ENCODE measurements around the gene DOHH.

DOHH gene, protein sequence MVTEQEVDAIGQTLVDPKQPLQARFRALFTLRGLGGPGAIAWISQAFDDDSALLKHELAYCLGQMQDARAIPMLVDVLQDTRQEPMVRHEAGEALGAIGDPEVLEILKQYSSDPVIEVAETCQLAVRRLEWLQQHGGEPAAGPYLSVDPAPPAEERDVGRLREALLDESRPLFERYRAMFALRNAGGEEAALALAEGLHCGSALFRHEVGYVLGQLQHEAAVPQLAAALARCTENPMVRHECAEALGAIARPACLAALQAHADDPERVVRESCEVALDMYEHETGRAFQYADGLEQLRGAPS

DNA sequence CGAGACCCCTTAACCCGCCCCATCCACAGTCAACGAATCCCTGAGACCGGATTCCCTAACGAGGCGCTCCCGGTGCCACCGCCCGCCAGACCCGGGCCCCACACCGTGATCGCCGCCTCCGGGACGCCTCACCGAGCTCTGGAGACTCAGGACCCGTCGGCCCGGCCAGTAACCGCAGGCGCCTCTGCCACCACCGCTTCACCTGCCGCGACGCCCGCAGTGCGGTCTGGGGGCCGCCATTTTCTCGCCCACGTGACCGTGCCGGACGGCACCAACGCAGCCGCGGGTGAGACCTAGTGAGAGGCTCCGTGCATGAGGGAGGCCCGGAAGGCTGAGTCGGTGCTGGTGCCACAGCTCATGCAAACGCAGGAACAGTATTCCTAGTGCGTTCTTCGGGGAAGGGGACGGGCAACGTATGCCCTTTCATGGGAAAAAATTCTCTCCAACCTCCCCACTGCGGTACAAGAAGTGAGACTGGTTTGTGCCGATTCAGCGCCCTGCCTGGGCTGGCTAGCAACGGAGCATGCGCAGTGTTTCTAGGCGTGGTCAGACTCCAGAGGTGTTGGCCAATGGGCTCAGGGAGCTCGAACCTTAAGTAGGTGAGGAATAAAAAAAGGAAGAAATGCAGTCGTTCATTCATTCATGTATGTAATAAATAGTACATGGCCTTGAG is at the start of gene DOHH:
Gene DOHH (minus strand): TSS at position 246 of the 673 bp plus-strand sequence. CDS start 3,860 bp downstream, outside the sequence.
- DNase-seq, result peak; percentile 77

DNA sequence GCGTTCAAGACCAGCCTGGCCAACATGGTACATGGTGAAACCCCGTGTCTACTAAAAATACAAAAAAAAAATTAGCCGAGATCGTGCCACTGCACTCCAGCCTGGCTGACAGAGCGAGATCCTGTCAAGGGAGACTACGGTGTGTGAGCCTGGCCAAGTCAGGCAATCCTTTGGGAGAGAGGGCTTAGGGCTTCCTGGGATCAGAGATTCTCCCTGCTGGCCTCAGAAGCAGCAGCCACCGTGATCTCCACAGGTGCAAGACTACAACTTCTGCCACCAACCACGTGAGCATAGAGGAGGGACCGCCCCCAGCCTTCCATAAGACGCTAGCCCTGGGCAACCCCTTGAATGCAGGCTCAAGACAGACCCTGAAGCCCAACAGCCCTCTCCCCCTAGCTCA is 49.3 kb upstream of the DOHH start:
- no peak for DNase-seq

DNA sequence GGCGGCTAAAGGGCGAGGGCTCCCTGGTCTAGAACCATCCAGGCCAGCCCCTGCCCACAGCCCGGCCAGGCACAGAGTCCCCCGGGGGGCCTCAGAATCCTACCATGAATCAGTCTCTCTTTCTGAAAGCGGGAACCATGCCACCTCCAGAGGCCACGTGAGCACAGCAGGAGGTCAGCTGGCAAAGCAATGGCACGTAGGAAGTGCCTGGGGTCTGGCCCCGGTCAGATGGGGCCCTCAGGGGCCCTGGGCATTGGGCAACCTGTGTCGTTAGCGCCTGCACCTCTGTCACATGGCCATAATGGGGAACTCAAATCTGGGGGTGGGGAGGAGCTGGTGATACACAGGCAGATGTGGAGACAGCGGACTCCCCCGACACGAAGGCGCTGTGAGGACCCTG is 48.1 kb upstream of the DOHH start:
- no peak for DNase-seq

DNA sequence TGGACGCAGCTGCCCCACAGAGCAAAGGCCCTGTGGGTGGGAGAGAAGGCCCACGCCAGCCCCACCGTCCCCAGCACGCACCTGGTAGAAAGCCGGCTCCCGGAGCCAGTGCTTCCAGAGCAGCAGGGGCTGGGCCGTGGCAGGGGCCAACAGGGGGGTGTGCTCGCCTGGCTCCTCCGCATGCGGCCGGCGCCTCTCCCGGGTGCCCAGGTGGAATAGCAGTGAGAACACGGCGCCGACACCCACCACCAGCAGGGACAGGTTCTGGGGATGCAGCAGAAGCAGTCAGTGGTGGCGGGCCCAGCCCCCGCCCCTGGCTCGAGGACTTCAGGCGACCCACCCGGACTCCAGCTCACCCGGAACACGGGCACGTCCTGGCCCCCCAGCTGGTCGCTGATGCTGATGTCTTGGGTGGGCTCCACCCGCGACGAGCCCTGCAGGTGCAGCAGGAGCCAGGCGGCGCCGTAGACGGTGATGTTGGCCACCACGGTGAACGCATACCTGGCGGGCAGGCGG is 47.4 kb upstream of the DOHH start:
- no peak for DNase-seq

DNA sequence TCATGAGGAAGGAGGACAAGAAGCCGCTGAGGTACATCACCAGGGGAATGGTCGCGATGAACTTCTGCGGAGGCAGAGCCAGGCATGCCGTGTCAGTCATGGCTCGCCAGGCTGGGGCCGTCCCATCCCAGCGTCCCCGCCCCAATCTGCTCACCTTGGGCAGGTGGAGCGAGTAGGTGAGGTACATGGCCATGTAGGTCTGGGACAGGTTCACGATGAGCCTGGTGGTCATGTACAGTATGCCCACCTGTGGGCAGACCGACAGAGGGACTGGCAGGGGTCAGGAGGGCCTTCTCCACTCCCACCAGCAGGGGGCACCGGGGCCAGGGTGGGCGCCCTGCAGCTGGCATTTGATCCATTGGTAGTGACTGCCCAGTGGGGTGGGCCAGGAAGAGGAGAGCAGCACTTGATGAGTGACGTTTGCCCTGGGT is 46.8 kb upstream of the DOHH start:
- DNase-seq, result no peak

DNA sequence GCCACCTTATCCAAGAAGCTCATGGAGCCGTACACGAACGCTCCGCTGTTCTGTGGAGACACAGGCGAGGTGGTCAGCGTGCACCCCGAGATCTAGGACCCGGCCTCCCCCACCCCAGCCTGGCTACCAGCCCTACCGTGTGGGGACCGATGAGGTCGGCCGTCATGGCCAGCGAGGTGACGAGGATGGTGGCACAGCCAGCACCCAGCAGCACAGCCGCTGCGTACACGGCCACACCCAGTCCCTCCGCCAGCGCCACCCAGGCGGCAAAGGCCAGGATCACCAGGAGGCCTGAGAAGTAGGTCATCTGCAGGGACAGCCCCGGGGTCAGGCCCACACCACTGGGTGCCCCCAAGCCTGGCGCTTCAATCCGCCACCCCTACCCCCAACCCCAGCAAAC is 45.6 kb upstream of the DOHH start:
- DNase-seq, result no peak

DNA sequence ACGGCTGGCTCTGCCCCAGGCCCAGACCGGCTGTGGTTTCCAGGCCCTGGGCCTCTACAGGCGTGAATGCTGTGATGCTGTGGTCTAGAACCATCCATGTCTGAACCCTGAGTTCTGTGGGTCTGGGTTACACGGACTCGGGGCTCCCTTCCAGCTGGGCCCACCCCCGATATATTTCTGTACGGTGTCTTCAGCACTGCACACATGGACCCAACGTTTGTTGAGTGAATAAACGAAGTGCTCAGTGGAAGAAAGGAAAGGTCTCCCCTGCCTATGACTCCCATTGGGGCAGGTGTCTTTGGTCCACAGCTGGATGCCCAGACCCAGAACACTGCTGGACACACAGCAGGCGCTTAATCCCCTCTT is 45.2 kb upstream of the DOHH start:
- DNase-seq, result no peak

DNA sequence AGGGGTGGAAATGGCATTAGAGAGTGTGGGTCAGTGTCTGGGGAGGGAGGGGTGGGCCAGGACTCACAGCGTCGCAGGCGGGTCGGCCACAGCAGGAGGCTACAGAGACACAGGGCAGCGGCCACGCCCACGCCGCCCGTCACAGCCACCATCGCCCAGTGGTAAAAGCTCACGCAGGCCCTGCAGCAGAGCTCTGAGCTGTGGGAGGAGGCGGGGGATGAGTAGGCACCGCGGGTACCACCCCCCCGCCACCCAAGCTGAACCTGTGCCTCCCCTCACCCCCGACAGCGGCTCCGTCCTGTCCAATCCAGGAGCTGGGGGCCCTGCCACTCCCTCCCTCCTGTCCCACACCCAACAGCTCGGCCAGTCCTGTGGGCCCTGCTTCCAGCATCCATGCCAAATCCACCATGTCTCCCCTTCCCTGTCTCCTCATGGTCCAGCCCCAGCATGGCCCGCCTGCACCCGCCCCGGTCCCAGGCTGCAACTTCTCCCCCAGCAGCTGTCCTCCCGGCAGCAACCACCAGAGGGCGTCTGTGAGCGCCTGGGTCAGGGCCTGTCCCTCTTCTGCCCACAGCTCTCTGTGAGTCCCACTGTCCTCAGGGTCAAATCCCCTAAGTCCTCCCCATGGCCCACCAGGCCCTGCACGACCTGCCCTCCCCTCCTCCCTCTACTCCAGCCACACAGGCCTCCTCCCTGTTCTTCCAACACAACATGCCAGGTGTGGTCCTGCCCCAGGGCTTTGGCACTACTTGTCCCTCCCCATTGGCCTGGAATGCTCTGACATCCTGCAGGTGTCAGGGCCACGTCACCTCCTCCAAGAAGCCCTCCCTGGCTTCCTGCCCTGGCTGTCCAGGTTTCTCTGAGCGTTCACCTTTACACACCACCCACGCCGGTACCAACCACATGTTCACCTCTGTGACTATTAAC is 44.5 kb upstream of the DOHH start:
- DNase-seq, result no peak

DNA sequence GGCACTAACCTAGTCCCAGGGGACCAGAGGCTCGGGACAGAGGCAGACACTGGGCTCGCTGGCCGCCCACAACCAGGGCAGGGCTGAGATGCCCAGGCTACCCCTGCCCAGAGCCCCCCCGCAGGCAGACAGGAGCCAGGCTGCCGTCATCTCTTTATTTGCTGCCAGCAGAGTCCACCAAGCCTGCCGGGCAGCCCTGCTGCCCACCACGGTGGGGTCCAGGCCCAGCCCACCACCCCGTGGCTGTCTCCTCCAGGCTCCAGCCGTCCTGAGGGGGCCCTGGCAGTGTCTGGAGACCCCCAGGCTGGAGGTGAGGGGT is 43.5 kb upstream of the DOHH start:
- no peak for DNase-seq

DNA sequence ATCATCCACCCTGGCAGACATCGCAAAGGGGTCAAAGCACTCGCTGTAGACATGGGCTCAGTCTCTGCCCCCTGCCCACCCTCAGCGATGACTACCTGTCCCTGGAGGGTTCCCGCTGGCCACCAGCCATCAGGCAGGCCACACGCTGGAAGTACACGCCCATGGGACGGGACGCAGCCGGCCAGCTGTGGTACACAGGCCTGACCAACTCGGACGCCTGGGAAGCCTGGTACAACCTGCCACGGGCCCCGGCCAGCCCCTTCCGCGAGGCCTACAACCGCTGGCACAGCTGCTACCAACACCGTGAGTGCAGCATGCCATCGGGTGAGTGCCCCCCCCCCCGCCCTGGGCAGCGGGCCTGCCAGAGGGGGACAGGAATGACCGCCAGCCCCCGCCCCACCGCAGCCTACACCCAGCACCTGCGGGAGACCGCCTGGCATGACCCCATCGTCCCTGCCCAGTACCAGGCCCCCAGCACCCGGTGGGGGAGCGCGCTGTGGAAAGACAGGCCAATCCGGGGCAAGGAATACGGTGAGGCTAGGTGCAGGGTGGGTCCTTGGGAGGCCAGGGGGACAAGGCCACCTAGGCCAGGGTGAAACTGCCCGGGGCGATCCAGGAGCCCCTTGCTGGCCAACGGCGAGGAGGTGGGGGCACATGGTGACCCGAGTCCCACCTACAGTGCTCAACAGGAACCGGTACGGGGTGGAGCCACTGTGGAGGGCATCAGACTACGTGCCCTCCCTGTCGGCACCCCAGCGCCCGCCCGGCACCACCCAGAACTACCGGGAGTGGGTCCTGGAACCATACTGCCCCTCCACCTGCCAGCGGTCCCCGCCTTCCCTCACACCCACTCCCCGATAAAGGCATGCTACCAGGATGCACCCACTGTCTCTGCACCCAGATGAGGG is 42.9 kb upstream of the DOHH start:
- DNase-seq, result no peak

DNA sequence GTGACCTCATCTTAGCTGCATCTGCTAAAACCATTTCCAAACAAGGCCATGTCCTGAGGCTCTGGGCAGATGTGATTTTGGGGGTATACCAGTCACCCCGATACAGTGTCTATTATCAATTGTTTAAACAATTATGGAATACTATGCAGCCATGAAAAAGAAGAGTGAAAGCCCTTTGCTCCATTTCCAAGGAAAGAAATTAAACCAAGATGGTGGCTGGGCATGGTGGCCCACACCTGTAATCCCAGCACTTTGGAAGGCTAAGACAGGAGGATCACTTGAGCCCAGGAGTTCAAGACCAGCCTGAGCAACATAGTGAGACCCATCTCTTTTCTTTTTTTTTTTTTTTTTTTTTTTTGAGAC is 39.3 kb upstream of the DOHH start:
- no peak for DNase-seq

DNA sequence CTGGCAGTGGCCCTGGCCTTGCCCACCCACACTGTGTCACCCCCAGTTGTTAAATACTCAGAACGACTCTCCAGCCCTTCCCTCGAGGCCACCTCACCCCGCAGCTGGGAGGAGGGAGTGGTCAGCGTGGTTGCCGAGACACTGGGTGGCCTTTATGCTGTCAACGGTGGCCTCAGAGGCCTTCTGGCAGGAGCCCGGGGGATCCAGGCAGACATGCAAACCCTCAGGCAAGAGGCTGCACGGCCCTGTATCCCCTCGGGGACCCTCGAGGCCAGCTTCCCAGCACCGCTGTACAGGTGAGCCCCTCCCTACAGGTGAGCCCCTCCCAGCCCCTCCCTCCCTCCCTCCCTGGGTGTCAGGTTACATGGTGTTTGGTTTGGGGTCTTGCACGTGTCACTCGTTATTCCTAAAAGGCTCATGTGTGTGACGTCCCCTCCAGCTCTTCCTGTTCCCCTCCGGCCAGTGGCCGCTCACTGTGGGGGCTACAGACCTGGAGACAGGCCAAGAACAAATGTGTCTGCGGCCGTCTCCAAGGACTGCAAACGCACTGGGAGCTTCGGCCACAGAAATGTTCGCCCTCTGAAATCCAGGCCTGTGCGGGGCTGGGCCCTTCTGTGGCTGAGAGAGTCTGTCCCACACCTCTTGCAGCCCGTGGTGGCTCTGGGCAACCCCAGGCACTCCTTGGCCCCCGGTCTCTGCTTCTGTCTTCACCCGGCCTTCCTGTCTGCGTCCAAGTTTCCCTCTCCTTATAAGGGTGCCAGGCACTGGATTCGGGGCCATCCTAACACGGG is 38.7 kb upstream of the DOHH start, which contains the start of gene TEKTIP1:
Gene TEKTIP1 (plus strand): TSS at position 210 of the 791 bp plus-strand sequence. CDS start 4 bp downstream, at position 214.
- DNase-seq, result no peak

DNA sequence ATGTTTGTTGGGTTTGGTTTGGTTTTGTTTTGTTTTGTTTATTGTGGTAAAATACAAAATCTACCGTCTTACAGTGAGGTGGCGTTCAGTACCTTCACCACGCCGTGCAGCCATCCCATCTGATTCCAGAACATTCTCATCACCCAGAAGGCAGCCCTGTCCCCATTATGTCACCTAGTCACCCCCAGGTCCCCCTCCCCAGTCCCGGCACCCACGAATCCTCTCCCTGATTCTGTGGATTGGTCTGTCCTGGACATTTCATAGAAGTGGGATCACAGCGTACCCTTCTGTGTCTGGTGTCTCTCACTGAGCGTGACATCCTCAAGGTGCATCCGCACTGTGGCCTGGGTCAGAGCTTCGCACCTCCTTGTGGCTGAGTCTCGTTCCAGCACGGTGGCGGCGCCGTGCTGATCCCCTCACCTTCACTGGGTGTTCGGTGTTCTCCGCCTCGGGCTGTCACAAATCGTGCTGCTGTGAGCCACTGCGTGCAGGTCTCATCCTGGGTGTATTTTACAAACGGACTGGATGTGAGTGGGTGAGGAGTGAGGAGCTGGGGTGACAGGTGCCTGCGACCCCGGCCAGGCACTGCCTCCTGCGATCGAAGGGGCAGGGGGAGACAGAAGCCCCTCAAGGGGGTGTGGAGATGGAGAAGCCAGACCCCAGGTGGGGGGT is 37.9 kb upstream of the DOHH start:
- no peak for DNase-seq

DNA sequence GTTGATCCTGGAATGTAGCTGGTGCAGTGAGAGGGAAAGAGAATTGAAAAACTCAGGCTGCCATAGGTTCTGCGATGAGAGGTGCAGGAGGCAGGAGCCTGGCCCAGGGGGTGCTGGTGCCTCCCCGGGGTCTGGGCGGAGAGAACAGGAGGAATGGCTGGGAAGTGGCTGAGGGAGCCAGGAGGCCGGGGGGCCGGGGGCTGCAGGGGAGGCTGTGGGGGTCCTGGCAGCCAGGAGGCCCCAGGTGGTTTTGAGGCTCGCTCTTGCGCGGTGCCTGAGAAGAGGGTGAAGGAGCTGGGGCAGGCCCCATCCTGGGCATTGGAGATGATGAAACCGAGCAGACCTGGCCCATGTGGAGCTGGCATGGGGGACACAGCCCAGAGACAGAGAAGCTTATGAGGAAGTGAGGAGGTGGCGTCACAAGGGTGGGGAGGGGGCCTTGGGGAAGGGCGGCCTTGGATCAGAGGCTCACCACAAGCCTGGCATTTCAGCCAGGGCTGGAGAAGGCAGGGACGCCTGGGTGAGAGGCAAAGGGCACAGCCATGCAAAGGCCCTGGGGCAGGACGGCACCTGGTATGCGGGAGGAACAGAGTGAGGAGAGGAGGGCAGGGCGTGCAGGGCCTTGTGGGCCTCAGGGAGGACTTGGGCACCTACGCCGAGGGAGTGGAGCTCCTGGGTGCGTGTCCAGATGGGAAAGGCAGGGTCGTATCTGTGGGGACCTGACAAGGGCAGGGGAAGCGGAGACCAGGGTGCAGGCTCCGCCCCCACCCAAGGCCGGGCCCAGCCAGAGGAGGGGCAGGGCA is 37.2 kb upstream of the DOHH start:
- no peak for DNase-seq

DNA sequence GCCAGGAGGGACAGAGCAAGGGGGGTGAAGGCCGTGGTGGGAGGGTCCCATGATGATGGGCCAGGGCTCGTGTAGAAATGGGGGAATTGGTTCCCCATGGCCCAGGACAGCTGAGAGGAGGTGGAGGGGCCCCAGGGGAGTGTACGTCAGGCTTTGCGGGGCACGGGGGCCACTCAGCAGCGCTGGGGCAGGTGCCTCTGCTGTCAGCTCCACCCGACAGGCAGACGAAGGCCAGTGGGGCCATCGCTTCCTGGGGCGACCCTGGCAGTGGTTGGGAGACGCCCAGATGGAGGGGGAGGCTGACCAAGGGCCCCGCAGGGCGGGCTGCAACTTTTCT is 36.6 kb upstream of the DOHH start:
- no peak for DNase-seq

DNA sequence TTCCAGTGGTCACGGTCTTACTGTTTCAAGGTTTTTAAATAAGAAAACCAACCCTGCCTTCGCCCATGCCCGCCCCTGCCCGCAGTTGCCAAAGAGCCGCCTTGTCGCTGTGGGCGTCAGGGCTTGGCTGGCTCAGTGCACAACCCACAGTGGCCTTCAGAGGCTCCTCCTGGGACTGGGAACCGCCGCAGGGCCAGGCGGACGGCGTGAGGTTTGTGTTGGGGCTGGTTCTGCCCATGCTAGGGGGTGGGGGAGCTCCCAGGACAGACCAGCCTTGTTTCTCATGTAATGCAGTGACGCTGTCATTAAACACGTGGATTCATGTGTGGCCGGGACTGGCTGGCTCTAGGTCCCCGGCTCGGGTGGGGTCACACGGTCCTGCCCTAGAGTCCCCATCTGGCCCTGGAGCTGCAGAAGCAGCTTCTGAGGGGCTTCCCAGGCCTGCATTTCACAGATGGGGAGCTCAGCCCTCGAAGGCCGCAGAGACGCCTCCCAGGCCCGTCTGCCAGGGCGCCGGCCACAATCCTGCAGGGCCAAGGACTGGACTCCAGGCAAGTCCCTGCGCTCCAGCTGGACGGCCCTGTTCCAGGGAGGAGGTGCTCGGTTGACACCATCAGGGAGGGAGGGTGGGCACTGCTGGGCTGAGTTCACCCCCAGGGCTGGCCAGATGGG is 36.1 kb upstream of the DOHH start:
- DNase-seq, result no peak

DNA sequence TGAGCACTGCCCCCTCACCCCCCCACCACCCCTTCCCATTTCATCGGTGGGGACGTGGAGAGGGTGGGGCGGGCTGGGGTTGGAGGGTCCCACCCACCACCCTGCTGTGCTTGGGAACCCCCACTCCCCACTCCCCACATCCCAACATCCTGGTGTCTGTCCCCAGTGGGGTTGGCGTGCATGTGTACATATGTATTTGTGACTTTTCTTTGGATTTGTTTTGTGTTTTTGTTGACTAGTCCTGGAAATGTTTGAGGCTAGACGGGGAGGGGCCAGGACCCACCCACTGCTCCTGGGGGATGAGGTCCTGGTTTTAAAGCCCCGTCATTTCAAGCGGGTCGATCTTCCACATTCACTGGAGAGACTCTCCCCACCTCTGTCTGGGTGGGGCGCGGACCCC is 35.5 kb upstream of the DOHH start:
- no peak for DNase-seq

DNA sequence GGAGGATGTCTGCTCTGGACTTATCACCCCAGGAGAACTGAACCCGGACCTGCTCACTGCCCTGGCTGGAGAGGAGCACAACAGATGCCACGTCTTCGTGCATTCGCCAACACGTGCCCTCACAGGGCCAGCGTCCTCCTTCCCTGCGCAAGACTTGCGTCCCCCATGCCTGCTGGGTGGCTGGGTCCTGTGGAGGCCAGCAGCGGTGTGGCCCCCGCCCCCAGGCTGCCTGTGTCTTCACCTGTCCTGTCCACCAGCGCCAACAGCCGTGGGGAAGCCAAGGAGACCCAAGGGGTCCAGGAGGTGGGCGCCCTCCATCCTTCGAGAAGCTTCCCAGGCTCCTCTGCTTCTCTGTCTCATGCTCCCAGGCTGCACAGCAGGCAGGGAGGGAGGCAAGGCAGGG is 35.1 kb upstream of the DOHH start:
- DNase-seq, result no peak

DNA sequence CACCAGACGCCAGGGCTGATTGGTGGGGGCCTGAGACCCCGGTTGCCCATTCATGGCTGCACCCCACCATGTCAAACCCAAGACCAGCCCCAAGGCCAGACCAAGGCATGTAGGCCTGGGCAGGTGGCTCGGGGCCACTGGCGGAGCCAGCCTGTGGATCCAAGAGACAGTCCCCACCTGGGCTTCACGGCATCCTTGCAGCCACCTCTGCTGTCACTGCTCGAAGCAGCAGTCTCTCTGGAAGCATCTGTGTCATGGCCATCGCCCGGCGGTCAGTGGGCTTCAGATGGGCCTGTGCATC is 34.7 kb upstream of the DOHH start:
- DNase-seq, result no peak

Data from SIG-M5 (cell line).